Measurements from ENCODE around the gene ZNRD2. TPM values are rescaled to one million over a fixed set of nuclear protein-coding genes. Genes with fewer than 3 reads are reported as not detected.

Gene ZNRD2
- total RNA-seq, 2 experiments from 2014 or later = 38.7 to 39.9 TPM

GRCh38 chr11:65580756-65581155 lies 10.5 kb downstream of the ZNRD2 start:
- Mint-ChIP-seq H3K9me3 (no peaks in the 10 kb centered on the region), H3K27me3 (no peaks in the 10 kb centered on the region), H3K27ac (no peak overlapping the region), H3K36me3 (ENCODE audit: low read depth) (peaks cover 59% of the 10 kb centered on the region), H3K4me1 (ENCODE audit: low read depth) (peaks cover 20% of the 10 kb centered on the region), H3K4me3 (peak overlapping the region; percentile 7)
- intact Hi-C loops (cut with DNase I, micrococcal nuclease) = no loop called here
- no peak for TF ChIP-seq CTCF (IDR thresholded peaks at IDR 0.05)
- DNase-seq (no peak), ATAC-seq (ENCODE audit: poor library complexity) (no peak)
- ChIA-PET CTCF (no interaction called here), POLR2A (no interaction called here)
- H3K27me3 ChIP-seq (ENCODE audit: control insufficient read depth in 1 of 2, insufficient read depth in 2 of 2, low read length in 2 of 2) = no peaks in the 10 kb centered on the region
- H3K4me3 ChIP-seq (ENCODE audit: low read length) = no peak overlapping the region
- no peaks in the 10 kb centered on the region for H3K9me3 ChIP-seq (ENCODE audit: control insufficient read depth in 1 of 2, insufficient read depth in 1 of 2, low read length in 2 of 2)
- H3K27ac ChIP-seq (ENCODE audit: low read depth in 1 of 2, low read length in 2 of 2) = no peak overlapping the region
- H3K4me1 ChIP-seq (ENCODE audit: insufficient read depth, low read length) = peaks cover 39% of the 10 kb centered on the region
- peaks cover 62% of the 10 kb centered on the region for H3K36me3 ChIP-seq (ENCODE audit: insufficient read depth, low read length)

GRCh38 chr11:65581928-65582327 lies 11.7 kb downstream of the ZNRD2 start:
- peaks cover 66% of the 10 kb centered on the region for H3K36me3 Mint-ChIP-seq (ENCODE audit: low read depth)
- no peak for ATAC-seq (ENCODE audit: poor library complexity)
- Histone ChIP-seq H3K4me1 (ENCODE audit: insufficient read depth, low read length) (peaks cover 38% of the 10 kb centered on the region), H3K36me3 (ENCODE audit: insufficient read depth, low read length) (peaks cover 71% of the 10 kb centered on the region), H3K27ac (ENCODE audit: low read depth in 1 of 2, low read length in 2 of 2) (peak overlapping the region in 1 of 2 donors; percentile 3), H3K9me3 (ENCODE audit: control insufficient read depth in 1 of 2, insufficient read depth in 1 of 2, low read length in 2 of 2) (no peaks in the 10 kb centered on the region), H3K27me3 (ENCODE audit: control insufficient read depth in 1 of 2, insufficient read depth in 2 of 2, low read length in 2 of 2) (no peaks in the 10 kb centered on the region), H3K4me3 (ENCODE audit: low read length) (no peak overlapping the region)
- no peak overlapping the region for H3K4me3 Mint-ChIP-seq
- H3K27me3 Mint-ChIP-seq = no peaks in the 10 kb centered on the region
- H3K4me1 Mint-ChIP-seq (ENCODE audit: low read depth) = peaks cover 15% of the 10 kb centered on the region
- DNase-seq = no peak
- intact Hi-C loops (cut with DNase I, micrococcal nuclease) = no loop called here
- H3K9me3 Mint-ChIP-seq = no peaks in the 10 kb centered on the region
- POLR2A ChIA-PET = interaction anchor here (1.6 kb wide), 1 partner anchor 33 kb away, joined by 3 read pairs; the partner anchor contains the start of gene PCNX3
- CTCF ChIA-PET = no interaction called here
- H3K27ac Mint-ChIP-seq = peak overlapping the region; percentile 13
- TF ChIP-seq CTCF (IDR thresholded peaks at IDR 0.05) = no peak

- peaks cover 60% of the 10 kb centered on the region for H3K36me3 Mint-ChIP-seq (ENCODE audit: low read depth)
- Histone ChIP-seq H3K27me3 (ENCODE audit: control insufficient read depth in 1 of 2, insufficient read depth in 2 of 2, low read length in 2 of 2) (no peaks in the 10 kb centered on the region), H3K4me3 (ENCODE audit: low read length) (no peak overlapping the region), H3K36me3 (ENCODE audit: insufficient read depth, low read length) (peaks cover 72% of the 10 kb centered on the region), H3K9me3 (ENCODE audit: control insufficient read depth in 1 of 2, insufficient read depth in 1 of 2, low read length in 2 of 2) (no peaks in the 10 kb centered on the region), H3K27ac (ENCODE audit: low read depth in 1 of 2, low read length in 2 of 2) (no peak overlapping the region), H3K4me1 (ENCODE audit: insufficient read depth, low read length) (peaks cover 36% of the 10 kb centered on the region)
- no peak overlapping the region for H3K27ac Mint-ChIP-seq
- ChIA-PET POLR2A (interaction anchor here (1.0 kb wide), 1 partner anchor 11 kb away, joined by 3 read pairs; no protein-coding TSS in a partner anchor), CTCF (no interaction called here)
- intact Hi-C loops (cut with DNase I, micrococcal nuclease) = no loop called here
- H3K4me3 Mint-ChIP-seq = no peak overlapping the region
- H3K9me3 Mint-ChIP-seq = no peaks in the 10 kb centered on the region
- ATAC-seq (ENCODE audit: poor library complexity) = no peak
- H3K27me3 Mint-ChIP-seq = no peaks in the 10 kb centered on the region
- no peak for TF ChIP-seq CTCF (IDR thresholded peaks at IDR 0.05)
- DNase-seq = no peak
- H3K4me1 Mint-ChIP-seq (ENCODE audit: low read depth) = peaks cover 16% of the 10 kb centered on the region
These were observed 13.3 kb downstream of the ZNRD2 start for GRCh38 chr11:65583589-65583988.

Measured in CD4-positive, alpha-beta T cell (primary cell).